Measurements from ENCODE around the gene GALNT6. TPM values are rescaled to one million over a fixed set of nuclear protein-coding genes. Genes with fewer than 3 reads are reported as not detected.

GALNT6 gene
- total RNA-seq, 1 experiment from 2014 or later: 73.0 TPM

GRCh38 chr12:51404627-51405026 is 13.4 kb upstream of the GALNT6 start:
- H3K79me2 ChIP-seq (ENCODE audit: low read depth): no peaks in the 10 kb centered on the region
- no peak for DNase-seq
- CTCF ChIA-PET: interaction anchor here (0.7 kb wide), 1 partner anchor 516 kb away, joined by 3 read pairs; no protein-coding TSS in a partner anchor
- no peaks in the 10 kb centered on the region for H3F3A ChIP-seq (ENCODE audit: insufficient read depth, low read depth)
- POLR2A ChIA-PET (ENCODE audit: unreplicated experiment): no interaction called here
- H3K9me3 ChIP-seq (ENCODE audit: insufficient read depth, low read depth): no peaks in the 10 kb centered on the region
- no peak overlapping the region for H2AFZ ChIP-seq
- no peak overlapping the region for H3K4me2 ChIP-seq
- no peak overlapping the region for H3K4me3 ChIP-seq
- no peaks in the 10 kb centered on the region for H3K9me2 ChIP-seq (ENCODE audit: insufficient read depth)
- no TSS peak for BruUV-seq (replicated peaks)
- no peaks in the 10 kb centered on the region for H3K27me3 ChIP-seq (ENCODE audit: insufficient read depth, low read depth)
- no peaks in the 10 kb centered on the region; the same call in 1 of the 2 replicates for H3K4me1 ChIP-seq (replicated peaks; ENCODE audit: insufficient read depth)
- TF ChIP-seq EZH2 (IDR thresholded peaks at IDR 0.05; ENCODE audit: low read depth): no peak
- TF ChIP-seq CTCF (conservative IDR thresholded peaks at IDR 0.05): no peak
- no peaks in the 10 kb centered on the region for H3K36me3 ChIP-seq (ENCODE audit: low read depth)
- intact Hi-C loops (cut with micrococcal nuclease; ENCODE audit: unreplicated experiment): no loop called here
- no peak overlapping the region for H3K27ac ChIP-seq
- no peaks in the 10 kb centered on the region; the same call in 1 of the 2 replicates for H4K20me1 ChIP-seq (ENCODE audit: insufficient read depth)

- no peaks in the 10 kb centered on the region for H3K9me3 ChIP-seq (ENCODE audit: insufficient read depth, low read depth)
- POLR2A ChIA-PET (ENCODE audit: unreplicated experiment): no interaction called here
- no peak overlapping the region for H3K4me2 ChIP-seq
- CTCF ChIA-PET: no interaction called here
- no peak overlapping the region for H2AFZ ChIP-seq
- no peaks in the 10 kb centered on the region for H3K79me2 ChIP-seq (ENCODE audit: low read depth)
- no peaks in the 10 kb centered on the region for H3K36me3 ChIP-seq (ENCODE audit: low read depth)
- intact Hi-C loops (cut with micrococcal nuclease; ENCODE audit: unreplicated experiment): no loop called here
- no peak overlapping the region for H3K4me3 ChIP-seq
- H3K4me1 ChIP-seq (replicated peaks; ENCODE audit: insufficient read depth): no peaks in the 10 kb centered on the region; the same call in 1 of the 2 replicates
- no peak overlapping the region for H3K27ac ChIP-seq
- no peaks in the 10 kb centered on the region for H3K9me2 ChIP-seq (ENCODE audit: insufficient read depth)
- no peaks in the 10 kb centered on the region for H3K27me3 ChIP-seq (ENCODE audit: insufficient read depth, low read depth)
- DNase-seq: no peak
- no peaks in the 10 kb centered on the region; the same call in 1 of the 2 replicates for H4K20me1 ChIP-seq (ENCODE audit: insufficient read depth)
- TF ChIP-seq CTCF (conservative IDR thresholded peaks at IDR 0.05) (no peak), EZH2 (IDR thresholded peaks at IDR 0.05; ENCODE audit: low read depth) (no peak)
- H3F3A ChIP-seq (ENCODE audit: insufficient read depth, low read depth): no peaks in the 10 kb centered on the region
- no TSS peak for BruUV-seq (replicated peaks)
Measured at GRCh38 chr12:51403681-51404136, 12.5 kb upstream of the GALNT6 start.

- Histone ChIP-seq H3K4me1 (replicated peaks; ENCODE audit: insufficient read depth) (no peaks in the 10 kb centered on the region; the same call in 1 of the 2 replicates), H3F3A (ENCODE audit: insufficient read depth, low read depth) (no peaks in the 10 kb centered on the region), H3K27me3 (ENCODE audit: insufficient read depth, low read depth) (no peaks in the 10 kb centered on the region), H2AFZ (no peak overlapping the region), H3K79me2 (ENCODE audit: low read depth) (no peaks in the 10 kb centered on the region), H3K4me3 (no peak overlapping the region), H3K27ac (no peak overlapping the region), H3K4me2 (no peak overlapping the region), H3K9me2 (ENCODE audit: insufficient read depth) (no peaks in the 10 kb centered on the region), H4K20me1 (ENCODE audit: insufficient read depth) (no peaks in the 10 kb centered on the region; the same call in 1 of the 2 replicates), H3K9me3 (ENCODE audit: insufficient read depth, low read depth) (no peaks in the 10 kb centered on the region), H3K36me3 (ENCODE audit: low read depth) (no peaks in the 10 kb centered on the region)
- TF ChIP-seq CTCF (conservative IDR thresholded peaks at IDR 0.05) (no peak), EZH2 (IDR thresholded peaks at IDR 0.05; ENCODE audit: low read depth) (no peak)
- POLR2A ChIA-PET (ENCODE audit: unreplicated experiment): no interaction called here
- no peak for DNase-seq
- no TSS peak for BruUV-seq (replicated peaks)
- CTCF ChIA-PET: no interaction called here
- intact Hi-C loops (cut with micrococcal nuclease; ENCODE audit: unreplicated experiment): no loop called here
Measured at GRCh38 chr12:51403159-51403558, 12.0 kb upstream of the GALNT6 start.

Data from PC-9 (cell line).